GM21515 (cell line): ENCODE results near the gene MAEA.

Experiments used
- ATAC-seq: cut with Tn5 transposase; IDR thresholded peaks from one replicate; pipeline ENCODE4 v1.9.1; 2021; ENCODE audit not compliant: unreplicated experiment

Gene MAEA

DNA sequence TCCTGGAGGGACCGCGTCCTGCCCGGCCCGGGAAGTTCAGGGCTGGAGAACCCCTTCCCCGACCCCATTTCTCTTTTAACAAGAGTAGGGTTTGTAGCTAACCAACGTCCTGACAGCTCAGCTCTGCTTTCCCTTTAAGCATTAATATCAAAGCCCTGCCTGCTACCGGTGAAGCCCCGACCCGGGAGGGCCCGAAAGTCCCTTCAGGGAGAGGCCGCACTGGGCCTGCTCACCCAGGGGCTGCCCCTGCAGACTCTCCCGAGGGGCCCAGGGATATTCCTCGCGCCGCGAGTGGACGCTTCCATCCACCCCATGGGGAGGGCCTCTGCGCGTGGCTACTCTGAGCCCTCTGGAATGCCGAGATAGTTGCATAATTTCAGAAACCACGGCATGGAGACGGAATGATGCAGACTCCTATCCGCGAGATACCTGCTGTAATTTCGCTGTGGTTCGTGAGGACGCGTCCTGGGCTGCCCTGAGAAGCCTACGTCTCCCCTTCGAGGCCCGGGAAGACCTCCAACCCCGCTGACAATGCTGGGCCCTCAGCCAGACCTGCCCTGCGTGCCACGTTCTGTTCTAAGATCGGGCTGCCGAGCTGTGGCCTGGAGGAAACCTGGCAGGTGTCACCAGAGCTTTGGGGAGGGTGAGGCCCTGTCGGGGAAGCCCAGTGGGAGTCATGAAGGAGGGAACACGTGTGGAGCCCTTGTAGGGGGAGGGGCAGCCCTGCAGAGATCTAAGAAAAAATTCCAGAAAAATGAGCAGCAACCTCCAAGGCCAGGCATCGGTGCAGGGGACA is 39.8 kb upstream of the MAEA start:
- no peak for ATAC-seq

GRCh38 chr4:1250527-1250812 is 39.2 kb upstream of the MAEA start:
- ATAC-seq, result no peak

- ATAC-seq, result no peak
Measured at GRCh38 chr4:1250921-1251772, 38.5 kb upstream of the MAEA start.

DNA sequence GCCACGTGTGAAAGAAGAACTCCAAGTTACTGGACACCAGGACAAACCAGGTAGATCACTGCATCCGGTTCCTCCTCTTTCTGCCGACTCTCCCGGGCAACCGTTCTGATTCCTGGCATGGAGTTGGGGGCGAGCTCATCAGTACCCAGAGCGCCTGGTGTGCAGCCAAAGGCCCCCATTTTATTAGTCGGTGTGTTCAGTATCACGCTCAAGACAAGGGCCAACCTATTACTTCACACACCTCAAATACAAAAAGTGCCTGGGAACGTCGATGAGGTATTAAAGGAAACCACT is 38.0 kb upstream of the MAEA start:
- ATAC-seq, result no peak

DNA sequence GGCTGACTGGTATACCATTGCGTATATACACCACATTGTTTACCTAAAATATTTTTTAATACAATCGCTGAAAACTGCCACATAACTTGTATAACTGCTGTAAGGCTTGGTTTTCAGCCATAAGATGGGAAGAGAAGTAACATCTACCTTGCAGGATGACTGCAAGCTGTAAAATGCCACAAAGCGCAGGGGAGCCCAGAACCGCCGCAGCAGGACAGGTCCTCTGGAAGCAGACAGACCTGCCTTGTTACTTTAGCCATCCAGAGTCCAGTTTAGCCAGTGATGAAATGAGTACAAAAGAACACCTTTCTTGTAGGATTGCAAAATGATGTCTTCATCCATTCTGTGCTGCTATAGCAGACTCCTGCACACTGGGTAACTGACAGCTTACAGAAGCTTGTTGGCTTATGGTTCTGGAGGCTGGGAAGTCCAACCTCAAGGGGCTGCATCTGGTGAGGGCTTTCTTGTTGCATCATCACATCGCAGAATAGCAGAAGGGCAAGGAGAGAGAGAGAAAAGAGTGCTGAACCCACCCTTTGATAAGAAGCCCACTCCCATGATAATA is 36.7 kb upstream of the MAEA start:
- no peak for ATAC-seq

DNA sequence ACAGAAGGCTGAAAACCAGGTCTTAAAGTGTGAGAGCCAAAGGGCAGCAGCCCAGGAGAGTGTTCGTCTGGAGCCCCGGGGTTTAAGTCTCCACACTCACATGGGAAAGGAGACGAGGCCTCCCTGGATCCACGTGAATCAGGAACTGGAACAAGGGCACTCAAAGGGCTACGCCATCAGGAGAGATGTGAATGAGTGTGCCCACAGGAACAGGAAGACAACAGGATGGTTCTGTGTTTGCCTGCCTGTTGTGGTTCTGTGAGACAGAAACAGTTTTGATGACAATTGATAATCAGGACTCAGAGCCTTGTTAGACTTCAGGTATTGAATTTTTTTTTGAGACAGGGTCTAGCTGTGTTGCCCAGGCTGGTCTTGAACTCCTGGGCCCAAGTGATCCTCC is 35.9 kb upstream of the MAEA start:
- ATAC-seq, result no peak

DNA sequence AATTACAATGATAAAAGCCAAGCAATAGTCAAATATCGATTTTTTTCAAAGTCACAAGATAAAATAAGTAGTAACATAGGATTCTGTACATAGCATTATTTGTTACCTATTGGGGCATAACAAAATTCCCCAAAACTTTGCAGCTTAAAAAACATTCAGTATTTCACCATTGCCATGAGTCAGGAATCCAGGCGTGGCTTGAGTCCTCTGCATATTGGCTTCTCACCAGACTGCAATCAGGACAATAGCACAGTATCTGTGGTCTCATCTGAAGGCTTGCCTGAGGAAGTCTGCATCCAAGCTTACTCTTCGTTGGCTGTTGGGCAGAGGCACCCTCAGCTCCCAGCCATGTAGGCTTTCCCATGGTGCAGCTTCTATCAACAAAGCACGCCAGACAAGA is 34.5 kb upstream of the MAEA start:
- ATAC-seq, result no peak

- no peak for ATAC-seq
Measured at GRCh38 chr4:1255699-1256098, 34.0 kb upstream of the MAEA start.

DNA sequence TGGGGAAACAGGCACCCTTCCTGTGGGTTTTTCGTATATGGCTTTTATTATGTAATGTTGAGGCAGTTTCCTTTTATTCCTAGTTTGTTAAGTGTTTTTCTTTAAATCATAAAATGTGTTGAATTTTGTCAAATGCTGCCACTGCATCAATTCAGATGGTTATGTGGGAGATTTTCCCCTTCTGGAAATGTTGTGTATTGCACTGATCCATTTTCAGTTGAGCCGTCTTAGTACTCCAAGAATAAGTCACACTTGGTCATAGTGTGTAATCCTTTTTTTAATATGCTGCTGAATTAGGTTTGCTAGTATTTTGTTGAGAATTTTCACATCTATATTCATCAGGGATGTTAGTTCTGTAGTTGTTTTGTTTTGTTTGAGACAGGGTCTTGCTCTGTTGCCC is 31.2 kb upstream of the MAEA start:
- no peak for ATAC-seq

GRCh38 chr4:1259966-1260365 is 29.7 kb upstream of the MAEA start:
- no peak for ATAC-seq

DNA sequence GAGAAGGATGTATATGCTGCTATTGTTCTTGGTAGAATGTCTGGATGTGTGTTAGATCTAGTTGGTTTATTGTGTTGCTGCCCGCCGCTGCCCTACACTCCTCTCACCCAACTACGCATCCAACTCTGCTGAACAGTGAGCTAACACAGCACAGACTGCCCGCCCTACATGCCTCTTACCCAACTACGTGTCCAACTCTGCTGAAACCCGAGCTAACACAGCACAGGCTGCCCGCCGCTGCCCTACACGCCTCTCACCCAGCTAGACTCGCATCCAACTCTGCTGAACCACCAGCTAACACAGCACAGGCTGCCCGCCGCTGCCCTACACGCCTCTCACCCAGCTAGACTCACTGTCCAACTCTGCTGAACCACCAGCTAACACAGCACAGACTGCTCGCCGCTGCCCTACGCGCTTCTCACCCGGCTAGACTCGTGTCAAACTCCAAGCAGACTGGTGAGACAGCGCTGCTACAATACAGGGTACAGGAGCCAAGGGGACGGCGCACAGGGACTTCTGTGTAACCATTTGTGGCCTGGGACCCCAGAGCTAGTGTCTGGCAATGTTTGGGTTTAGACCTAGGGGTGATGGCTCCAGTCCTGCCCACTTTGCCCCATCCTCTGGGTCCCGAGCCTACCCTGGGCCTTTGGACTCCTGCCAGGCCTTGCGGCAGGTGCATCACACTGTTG is 29.1 kb upstream of the MAEA start:
- ATAC-seq, result no peak

DNA sequence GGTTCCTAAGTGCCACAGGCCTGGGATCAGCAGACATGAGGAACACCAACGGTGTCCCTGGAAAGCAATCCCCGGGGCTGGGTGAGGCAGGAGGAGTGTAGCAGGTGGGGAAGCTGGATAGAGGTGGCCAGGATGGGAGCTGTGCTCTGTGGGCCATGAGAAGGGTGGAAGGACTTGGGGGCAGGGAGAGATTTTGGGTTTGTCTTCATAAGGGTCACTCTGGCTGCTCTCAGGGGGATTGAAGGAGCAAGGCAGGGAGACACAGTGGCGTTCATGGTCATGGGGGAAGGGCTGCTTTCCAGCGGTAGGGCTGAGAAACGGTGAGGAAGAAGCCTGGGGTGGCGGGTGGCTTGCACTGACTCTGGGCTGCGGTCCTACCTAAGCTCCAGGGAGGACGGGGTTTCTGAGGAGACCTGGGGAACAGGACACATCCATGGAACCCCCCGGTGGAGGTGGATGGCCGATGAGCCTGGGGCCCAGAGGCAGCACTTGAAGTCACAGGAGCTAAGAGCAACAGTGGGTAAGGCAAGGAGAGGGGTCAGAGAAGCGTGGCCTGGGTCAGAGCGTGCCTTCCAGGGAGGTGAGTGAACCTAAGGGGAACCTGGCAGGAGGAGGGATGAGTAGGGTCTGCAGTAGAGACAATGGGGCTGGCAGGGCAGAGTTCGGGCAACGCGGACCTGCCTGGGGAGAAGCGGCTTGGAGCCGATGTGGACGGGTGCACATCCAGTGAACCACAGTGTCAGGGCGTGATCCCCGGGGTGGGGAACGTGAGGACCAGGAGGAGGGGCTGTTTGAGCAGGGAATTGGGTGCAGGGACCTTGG is 28.4 kb upstream of the MAEA start:
- ATAC-seq, result no peak

DNA sequence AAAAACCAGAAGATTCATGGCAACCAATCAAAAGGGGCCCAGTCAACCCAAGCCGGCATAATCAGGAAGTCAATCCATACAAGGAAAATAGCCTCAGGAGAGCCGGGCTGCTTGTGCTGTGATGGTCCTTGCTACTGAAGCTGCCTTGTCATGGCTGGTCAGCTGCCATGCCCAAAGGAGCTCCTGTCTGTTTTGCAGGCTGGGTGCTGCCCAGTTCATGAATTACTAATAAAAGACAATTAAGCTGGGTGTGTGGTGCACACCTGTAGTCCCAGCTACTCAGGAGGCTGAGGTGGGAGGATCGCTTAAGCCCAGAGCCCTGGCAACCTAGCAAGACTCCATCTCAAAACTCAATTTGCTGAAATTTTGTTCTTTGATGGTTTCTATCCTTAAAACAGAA is 24.7 kb upstream of the MAEA start:
- no peak for ATAC-seq

- no peak for ATAC-seq
Measured at GRCh38 chr4:1265351-1265750, 24.3 kb upstream of the MAEA start.

DNA sequence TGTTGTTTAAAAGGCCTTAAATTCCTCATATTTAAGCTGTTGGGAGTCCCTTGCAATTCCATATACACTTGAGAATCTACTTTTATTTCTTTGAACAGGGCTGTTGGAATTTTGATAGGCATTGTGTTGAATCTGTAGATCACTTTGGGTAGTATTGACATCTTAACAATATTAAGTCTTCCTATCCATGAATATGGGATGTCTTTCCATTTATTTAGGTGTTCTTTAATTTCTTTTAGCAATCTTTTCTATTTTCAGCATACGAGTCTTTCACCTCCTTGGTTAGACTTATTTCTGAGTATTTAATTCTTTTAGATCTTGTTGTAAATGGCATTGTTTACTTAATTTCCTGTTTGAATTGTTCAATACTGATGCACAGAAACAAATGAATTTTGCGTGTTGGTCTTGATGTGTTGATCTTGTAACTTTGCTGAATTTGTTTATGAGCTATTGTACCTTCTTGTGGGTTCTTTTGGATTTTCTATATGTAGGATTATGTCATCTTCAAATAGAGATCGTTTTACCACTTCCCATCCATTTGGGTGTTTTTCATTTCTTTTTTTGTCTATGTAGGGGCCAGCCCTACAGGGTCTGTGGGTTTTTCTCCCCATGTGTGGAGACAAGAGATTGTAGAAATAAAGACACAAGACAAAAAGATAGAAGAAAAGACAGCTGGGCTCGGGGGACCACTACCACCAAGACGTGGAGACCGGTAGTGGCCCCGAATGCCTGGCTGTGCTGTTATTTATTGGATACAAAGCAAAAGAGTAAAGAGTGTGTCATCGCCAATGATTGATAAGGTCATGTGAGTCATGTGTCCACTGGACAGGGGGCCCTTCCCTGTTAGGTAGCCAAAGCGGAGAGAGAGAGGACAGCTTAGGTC is 22.6 kb upstream of the MAEA start:
- ATAC-seq, result no peak

DNA sequence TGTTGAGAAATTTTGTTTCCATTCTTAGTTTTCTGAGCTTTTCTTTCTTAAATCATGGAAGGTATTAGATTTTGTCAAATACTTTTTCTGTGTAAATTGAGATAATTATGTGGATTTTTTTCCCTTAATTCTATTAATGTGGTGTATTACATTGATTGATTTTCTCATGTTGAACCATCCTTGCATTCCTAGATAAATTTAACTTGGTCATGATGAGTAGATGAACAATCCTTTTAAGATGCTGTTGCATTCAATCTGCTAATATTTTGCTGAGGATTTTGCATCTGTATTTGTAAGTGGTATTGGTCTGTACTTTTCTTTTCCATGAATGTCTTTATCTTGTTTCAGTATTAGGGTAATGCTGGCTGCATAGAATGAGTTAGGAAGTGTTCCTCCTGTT is 20.5 kb upstream of the MAEA start:
- ATAC-seq, result no peak

GRCh38 chr4:1271686-1272085 is 18.0 kb upstream of the MAEA start:
- no peak for ATAC-seq

DNA sequence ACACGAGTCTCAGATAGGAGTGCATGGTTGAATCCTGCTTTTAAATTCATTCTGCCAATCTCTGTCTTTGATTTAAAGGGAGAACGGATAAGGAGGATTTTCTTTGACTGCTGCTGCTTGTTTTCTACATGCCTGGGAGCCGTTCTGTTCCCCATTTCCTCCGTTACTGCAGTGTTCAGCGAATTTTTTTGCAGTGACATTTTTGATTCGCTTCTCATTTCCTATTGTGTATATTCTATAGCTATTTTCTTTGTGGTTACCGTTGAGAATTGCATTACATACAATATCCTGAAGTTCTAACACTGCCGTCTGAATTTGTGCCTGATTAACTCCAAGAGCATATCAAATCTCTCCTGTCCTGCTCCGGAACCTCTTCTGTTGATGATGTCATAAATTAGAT is 14.8 kb upstream of the MAEA start:
- no peak for ATAC-seq

- ATAC-seq, result no peak
Measured at GRCh38 chr4:1276984-1277383, 12.7 kb upstream of the MAEA start.
